Vagina (tissue), 2 donors: ENCODE measurements around the gene CFAP221.

Experiments
- POLR2A ChIP-seq, 2 donors: fragments of 450-650 bp; IDR thresholded peaks; one replicate each; pipeline ENCODE4 v1.6.1; 2017; ENCODE audit warnings: antibody characterized with exemption in 2 of 2, mild to moderate bottlenecking in 2 of 2, moderate library complexity in 2 of 2
- POLR2AphosphoS5 ChIP-seq, 2 donors: sonication (generic); formaldehyde crosslinking; IDR thresholded peaks; one replicate each; pipeline ENCODE4 v1.9.0; 2017; ENCODE audit warnings: antibody characterized with exemption in 2 of 2, mild to moderate bottlenecking in 2 of 2, low read depth in 1 of 2; ENCODE audit not compliant: insufficient read depth in 1 of 2
- TF ChIP-seq, protein P1 (sequence below), 3 experiments: fragments of 450-650 bp in 2 of 3; fragments of 200-600 bp in 1 of 3; sonication (generic) in 1 of 3; IDR thresholded peaks; one replicate each; pipeline ENCODE4 v1.5.1; 2017 to 2019; ENCODE audit warnings: antibody characterized with exemption in 3 of 3, mild to moderate bottlenecking in 2 of 3, moderate library complexity in 2 of 3

DNA sequence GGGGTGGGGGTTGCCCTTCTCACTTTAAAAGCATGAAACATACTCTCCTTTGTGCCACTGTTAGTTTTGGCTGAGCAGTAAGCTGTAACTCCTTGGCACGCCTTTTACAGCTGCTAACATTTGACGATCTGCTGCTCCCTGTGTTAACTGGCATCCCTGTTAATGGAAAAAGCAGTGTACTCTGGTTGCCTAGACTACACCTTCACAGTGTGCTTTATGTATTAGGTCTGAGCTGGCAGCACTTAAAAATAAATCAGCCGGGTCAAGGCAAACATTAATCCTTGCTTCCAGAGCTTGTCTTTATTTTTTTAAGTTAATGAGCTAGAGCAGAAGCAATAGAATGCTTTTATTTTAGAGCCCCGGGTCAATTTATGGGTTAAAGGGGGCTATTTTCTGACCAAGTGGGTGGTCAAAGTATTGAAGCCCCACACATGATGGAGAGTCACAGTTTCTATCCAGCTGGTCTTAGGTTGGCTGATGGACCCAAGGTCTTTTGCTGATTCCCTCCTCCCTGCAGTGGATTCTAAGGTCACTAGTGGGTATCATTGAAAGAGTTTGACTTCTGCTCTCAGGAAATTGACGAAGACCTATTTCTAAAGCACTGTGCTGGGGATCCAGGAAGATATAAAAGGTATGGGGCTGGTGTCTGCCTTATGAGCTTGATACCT is 54.5 kb downstream of the CFAP221 start:
- TF ChIP-seq, protein P1, sequence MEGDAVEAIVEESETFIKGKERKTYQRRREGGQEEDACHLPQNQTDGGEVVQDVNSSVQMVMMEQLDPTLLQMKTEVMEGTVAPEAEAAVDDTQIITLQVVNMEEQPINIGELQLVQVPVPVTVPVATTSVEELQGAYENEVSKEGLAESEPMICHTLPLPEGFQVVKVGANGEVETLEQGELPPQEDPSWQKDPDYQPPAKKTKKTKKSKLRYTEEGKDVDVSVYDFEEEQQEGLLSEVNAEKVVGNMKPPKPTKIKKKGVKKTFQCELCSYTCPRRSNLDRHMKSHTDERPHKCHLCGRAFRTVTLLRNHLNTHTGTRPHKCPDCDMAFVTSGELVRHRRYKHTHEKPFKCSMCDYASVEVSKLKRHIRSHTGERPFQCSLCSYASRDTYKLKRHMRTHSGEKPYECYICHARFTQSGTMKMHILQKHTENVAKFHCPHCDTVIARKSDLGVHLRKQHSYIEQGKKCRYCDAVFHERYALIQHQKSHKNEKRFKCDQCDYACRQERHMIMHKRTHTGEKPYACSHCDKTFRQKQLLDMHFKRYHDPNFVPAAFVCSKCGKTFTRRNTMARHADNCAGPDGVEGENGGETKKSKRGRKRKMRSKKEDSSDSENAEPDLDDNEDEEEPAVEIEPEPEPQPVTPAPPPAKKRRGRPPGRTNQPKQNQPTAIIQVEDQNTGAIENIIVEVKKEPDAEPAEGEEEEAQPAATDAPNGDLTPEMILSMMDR (IDR thresholded peaks at IDR 0.05): no peak
- no peak for TF ChIP-seq POLR2A (IDR thresholded peaks at IDR 0.05)
- TF ChIP-seq POLR2AphosphoS5 (IDR thresholded peaks at IDR 0.05; ENCODE audit: insufficient read depth in 1 of 2, low read depth in 1 of 2): no peak
